Stimulated activated effector memory CD8-positive, alpha-beta T cell treated with anti-CD3 and anti-CD28 coated beads, Interleukin-12 subunit alpha, Interleukin-12 subunit beta, amount 100 ng/mL, for 72 hours (primary cell): Measurements from ENCODE around the gene BRCA2.

Experiments
- ATAC-seq: fragments of 150-1000 bp; cut with Tn5 transposase; 2 replicates; pipeline ENCODE4 v1.10.0; 2021
- DNase-seq, 2 donors: peaks; one replicate each; pipeline ENCODE4 v3.0.0; 2021 to 2022; ENCODE audit warnings: low spot score in 2 of 2
- H3K27ac Mint-ChIP-seq: one replicate; pipeline ENCODE4 v1.8.0; 2022; ENCODE audit warnings: mild to moderate bottlenecking, mixed read lengths
- H3K36me3 Mint-ChIP-seq: one replicate; pipeline ENCODE4 v1.8.0; 2022; ENCODE audit warnings: mild to moderate bottlenecking, mixed read lengths
- H3K4me1 Mint-ChIP-seq: one replicate; pipeline ENCODE4 v1.8.0; 2022; ENCODE audit warnings: mixed read lengths
- H3K4me3 Mint-ChIP-seq: one replicate; pipeline ENCODE4 v1.8.0; 2022; ENCODE audit warnings: mild to moderate bottlenecking, mixed read lengths
- H3K9me3 Mint-ChIP-seq: one replicate; pipeline ENCODE4 v1.8.0; 2022; ENCODE audit warnings: mixed read lengths

The BRCA2 gene

DNA sequence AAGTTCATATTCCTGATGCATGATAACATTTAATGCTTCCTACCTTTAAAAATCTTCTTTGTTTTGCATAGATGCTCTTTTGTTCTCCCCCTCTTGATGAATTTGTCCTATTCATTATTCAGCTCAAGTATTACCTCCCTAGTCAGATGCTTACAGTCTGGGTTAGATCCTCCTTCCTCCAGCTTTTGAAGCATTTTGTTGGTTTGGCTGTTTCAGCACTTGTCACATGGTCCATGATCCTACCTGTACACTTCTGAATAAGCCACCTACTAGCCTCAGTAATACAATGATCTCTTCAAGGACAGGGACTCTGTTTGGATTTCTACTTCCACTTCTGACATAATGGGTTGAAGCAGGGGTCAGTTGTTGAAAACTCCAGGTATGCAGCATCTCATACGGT lies 75.2 kb downstream of the BRCA2 start:
- Mint-ChIP-seq H3K4me3 (peak overlapping the region; percentile 9), H3K27ac (peak overlapping the region; percentile 17), H3K36me3 (peaks cover 6% of the 10 kb centered on the region), H3K9me3 (no peaks in the 10 kb centered on the region), H3K4me1 (peaks cover 11% of the 10 kb centered on the region)
- ATAC-seq (no peak), DNase-seq (no peak)

DNA sequence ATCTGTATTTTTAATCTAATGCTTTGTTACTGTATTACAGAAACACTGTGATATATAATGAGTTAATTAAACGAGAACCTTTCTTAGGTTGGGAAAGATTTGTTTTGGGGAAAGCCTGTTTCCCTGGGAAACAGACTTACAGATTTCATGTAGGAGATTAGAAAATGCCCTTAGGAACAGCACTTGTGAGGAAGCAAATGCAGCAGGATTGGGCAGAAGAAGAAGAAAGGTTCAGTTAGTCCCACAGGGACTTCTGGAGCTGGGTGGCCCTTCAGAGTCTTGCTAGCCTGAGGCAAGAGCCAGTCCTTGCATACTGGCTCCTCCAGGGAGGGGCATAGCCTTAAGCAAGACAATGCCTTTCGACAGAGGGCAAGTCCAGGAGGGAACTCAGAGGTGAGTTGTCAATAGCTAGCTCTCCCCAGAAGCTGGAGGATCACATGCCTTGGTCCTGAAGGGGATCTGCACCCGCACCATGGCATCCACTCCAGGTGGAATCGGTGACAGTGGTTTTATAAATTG lies 75.9 kb downstream of the BRCA2 start:
- DNase-seq (no peak), ATAC-seq (no peak)
- peak overlapping the region; percentile 17 for H3K27ac Mint-ChIP-seq
- H3K36me3 Mint-ChIP-seq, result peaks cover 11% of the 10 kb centered on the region
- no peaks in the 10 kb centered on the region for H3K9me3 Mint-ChIP-seq
- H3K4me1 Mint-ChIP-seq, result peaks cover 11% of the 10 kb centered on the region
- no peak overlapping the region for H3K4me3 Mint-ChIP-seq

DNA sequence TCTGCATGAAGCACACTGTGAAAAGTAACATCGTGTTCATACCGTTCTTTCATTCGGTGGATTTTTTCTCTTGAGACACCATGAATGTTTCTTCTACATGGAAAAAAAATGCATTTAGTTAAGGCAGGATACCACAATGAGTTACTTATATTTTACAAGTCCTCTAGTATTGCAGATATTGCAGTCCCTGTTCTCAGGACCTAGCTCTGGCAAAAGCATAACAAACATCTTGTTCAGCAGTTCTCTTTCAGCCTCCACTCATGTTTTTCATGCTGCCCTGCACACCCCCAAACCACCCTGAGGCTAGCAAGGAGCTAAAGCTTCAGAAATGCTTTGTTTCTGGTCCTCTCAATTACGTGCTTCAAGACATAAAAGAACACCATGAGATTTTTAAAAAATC lies 87.8 kb downstream of the BRCA2 start:
- ATAC-seq (no peak), DNase-seq (no peak)
- peaks cover 7% of the 10 kb centered on the region for H3K4me1 Mint-ChIP-seq
- peaks cover 89% of the 10 kb centered on the region for H3K36me3 Mint-ChIP-seq
- H3K27ac Mint-ChIP-seq, result no peak overlapping the region
- no peak overlapping the region for H3K4me3 Mint-ChIP-seq
- no peaks in the 10 kb centered on the region for H3K9me3 Mint-ChIP-seq

DNA sequence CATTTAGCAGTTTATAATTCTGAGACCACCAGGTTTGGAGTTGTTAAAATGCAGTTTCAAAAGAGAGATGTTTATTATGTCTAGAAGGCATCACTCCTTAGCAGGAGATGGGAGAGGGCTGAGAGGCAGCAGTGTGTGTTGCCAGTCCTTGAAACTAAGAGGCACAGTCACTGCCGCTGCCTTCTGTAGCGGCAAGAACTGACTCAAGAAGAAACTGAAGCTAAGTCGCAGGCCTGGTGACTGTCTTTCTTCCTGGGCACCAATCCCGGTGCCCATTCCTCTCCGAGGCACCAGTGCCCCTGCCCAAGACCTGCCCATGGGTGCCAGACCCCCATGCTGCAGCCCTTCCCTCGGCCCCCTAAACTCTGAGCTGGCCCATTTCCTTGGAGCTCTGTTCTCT lies 92.5 kb downstream of the BRCA2 start:
- Mint-ChIP-seq H3K4me1 (peaks cover 25% of the 10 kb centered on the region), H3K27ac (peak overlapping the region; percentile 69), H3K4me3 (peak overlapping the region; percentile 36), H3K9me3 (no peaks in the 10 kb centered on the region), H3K36me3 (peaks cover 62% of the 10 kb centered on the region)
- ATAC-seq (peak; percentile 78), DNase-seq (no peak)

DNA sequence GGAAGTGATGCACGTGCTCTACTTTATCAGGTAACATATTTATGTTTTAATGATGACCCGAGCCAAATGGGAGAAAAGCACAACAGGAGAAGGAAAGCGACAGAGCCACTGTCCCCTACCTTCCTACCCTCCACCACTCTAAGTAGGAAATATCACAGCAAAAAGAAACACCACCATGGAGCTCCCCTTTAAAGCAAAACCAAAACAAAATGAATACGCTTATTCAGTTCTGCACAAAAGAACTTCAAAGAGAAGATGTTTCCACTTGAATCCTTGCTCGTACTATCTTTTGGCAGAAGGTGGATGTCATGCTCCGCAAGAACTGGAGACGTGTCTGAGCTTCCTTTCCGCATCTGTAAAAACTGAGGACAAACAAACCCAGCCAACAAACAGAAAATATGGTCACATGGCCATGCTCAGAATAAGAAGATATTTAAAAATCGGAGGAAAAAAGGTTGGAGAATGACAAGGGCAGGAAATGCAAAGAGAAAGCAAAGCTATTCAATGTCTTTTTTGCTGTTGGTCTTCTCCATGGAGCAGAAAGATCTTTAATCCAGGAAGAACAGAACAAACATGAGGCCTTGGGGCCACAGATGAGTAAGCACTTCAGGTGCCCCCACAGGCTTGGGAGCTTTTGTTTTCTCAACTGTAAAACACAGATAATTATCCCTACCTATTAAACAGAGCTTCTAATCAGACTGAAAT lies 93.1 kb downstream of the BRCA2 start:
- ATAC-seq (no peak), DNase-seq (no peak)
- H3K4me1 Mint-ChIP-seq, result peaks cover 25% of the 10 kb centered on the region
- peak overlapping the region; percentile 69 for H3K27ac Mint-ChIP-seq
- peaks cover 56% of the 10 kb centered on the region for H3K36me3 Mint-ChIP-seq
- H3K9me3 Mint-ChIP-seq, result no peaks in the 10 kb centered on the region
- peak overlapping the region; percentile 36 for H3K4me3 Mint-ChIP-seq

DNA sequence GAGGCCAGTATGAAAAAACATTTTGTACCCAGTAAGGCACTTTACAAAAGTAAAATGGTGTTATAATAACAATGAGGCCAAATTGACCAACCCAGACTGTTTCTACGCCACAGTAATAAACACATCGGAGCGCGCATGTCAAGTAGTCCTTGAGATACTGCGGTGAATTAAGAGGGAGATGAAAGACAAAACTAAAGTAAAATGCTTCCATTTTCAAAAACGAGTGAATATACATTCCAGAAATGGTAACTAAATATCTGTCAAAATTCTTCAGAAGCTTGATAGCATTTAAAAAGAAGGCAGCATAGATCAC lies 93.6 kb downstream of the BRCA2 start:
- peak overlapping the region; percentile 69 for H3K27ac Mint-ChIP-seq
- H3K4me1 Mint-ChIP-seq, result peaks cover 25% of the 10 kb centered on the region
- ATAC-seq (no peak), DNase-seq (no peak)
- H3K4me3 Mint-ChIP-seq, result no peak overlapping the region
- no peaks in the 10 kb centered on the region for H3K9me3 Mint-ChIP-seq
- peaks cover 51% of the 10 kb centered on the region for H3K36me3 Mint-ChIP-seq

DNA sequence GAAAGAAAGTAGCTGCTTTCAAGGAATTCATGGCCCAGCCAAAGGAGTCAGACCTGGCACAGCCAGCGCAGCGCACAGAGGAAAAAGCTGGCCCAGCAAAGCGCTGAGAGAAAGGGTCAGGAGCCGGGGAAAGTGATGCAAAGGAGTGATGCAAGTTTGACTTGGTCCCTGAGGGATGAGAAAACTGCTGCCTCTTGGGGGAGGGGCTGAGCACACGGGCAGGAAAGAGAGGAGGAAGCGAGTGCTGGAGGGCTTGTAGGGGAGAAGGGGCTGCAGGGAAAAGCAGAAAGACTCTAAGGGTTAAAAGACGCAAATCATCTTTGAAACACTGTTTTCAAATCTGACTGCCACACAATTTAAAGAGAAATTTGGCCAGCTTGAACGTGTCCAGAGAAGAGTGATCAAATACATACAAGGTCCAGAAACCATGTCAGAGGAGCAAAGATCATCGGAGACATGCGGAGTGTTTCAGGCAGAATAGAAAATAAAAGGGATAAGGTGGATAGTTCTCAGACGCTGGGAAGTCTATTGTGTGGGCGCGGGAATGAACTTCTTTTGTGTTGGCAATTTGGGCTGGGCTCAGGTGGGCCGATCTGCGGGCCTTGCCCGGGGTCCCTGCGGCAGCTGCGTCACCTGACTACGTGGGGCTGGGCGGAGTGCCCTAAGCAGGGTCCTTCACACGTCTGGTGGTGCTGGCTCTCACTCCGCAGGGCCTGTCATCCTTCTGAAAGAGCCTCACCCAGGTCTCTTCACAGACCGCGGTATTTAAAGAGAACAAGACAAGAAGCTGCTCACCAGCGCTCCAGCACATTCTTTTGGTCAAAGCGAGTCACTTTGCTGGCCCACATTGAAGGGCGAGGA lies 94.5 kb downstream of the BRCA2 start:
- peaks cover 25% of the 10 kb centered on the region for H3K4me1 Mint-ChIP-seq
- ATAC-seq, result no peak
- H3K4me3 Mint-ChIP-seq, result no peak overlapping the region
- H3K9me3 Mint-ChIP-seq, result no peaks in the 10 kb centered on the region
- no peak overlapping the region for H3K27ac Mint-ChIP-seq
- peaks cover 43% of the 10 kb centered on the region for H3K36me3 Mint-ChIP-seq
- no peak for DNase-seq

DNA sequence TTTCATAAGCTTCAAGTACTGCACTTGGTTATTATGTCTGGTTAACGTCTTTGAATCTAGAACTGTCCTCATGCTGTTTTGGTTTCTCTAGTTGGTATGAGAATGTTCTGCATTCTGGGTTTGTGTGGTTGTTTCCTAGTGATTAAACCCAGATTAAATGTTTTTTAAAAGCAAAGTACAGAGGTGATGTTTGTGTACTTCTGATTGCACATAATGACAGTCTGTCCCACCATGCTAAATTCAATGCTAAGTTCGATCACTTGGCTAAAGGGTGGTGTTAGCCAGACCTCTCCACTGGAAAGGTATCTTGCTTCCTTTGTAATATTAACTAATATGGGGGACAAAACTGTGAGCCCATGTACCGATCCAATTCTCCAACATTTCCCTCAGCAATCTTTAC lies 98.0 kb downstream of the BRCA2 start:
- ATAC-seq (no peak), DNase-seq (no peak)
- Mint-ChIP-seq H3K36me3 (peaks cover 10% of the 10 kb centered on the region), H3K4me3 (no peak overlapping the region), H3K4me1 (peaks cover 26% of the 10 kb centered on the region), H3K27ac (no peak overlapping the region), H3K9me3 (no peaks in the 10 kb centered on the region)

DNA sequence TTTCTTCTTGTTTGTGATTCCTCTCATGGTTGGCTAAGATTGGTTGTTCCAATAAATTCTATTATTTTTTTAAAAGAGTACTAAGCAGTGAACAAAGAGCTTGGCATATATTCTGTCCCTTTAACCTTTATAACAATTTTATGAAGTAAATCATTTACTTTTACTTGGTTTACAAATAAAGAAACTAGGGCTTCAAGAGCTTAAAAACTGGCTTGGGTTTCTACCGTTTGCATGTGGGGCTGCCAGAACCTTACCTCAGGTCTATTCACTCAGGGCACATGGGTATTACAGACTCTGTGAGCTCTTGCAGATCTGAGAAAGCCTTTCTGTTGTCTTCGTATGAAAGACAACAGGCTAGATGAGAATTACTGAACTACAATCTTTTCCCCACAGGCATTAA lies 99.3 kb downstream of the BRCA2 start:
- no peaks in the 10 kb centered on the region for H3K9me3 Mint-ChIP-seq
- ATAC-seq, result no peak

DNA sequence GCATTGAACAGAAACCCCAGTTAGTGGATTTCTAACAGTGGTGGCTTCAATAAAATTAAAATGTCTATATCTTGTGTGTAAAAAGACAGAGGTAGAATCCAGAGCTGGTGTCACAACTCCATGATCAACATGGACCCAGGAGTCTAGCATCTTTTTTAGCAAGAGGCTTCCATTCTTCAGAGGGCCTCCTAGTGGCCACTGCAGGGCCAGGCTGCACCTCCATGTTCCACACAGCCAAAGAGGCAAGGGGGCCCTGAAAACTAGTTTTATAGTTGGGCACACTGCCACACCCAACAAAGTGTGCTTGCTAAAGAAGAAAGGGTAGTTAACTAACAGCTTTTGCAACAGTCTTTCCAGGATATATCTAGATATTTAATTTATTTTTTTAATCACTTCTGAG lies 99.7 kb downstream of the BRCA2 start:
- DNase-seq (no peak), ATAC-seq (peak; percentile 63)
- Mint-ChIP-seq H3K9me3 (peaks cover 2% of the 10 kb centered on the region), H3K4me3 (no peak overlapping the region), H3K27ac (no peak overlapping the region), H3K4me1 (peaks cover 13% of the 10 kb centered on the region), H3K36me3 (peaks cover 21% of the 10 kb centered on the region)

More for the DNA sequence above, 99.3 kb downstream of the BRCA2 start:
- Mint-ChIP-seq H3K4me3 (no peak overlapping the region), H3K36me3 (peaks cover 21% of the 10 kb centered on the region), H3K4me1 (peaks cover 17% of the 10 kb centered on the region), H3K27ac (no peak overlapping the region)
- no peak for DNase-seq

DNA sequence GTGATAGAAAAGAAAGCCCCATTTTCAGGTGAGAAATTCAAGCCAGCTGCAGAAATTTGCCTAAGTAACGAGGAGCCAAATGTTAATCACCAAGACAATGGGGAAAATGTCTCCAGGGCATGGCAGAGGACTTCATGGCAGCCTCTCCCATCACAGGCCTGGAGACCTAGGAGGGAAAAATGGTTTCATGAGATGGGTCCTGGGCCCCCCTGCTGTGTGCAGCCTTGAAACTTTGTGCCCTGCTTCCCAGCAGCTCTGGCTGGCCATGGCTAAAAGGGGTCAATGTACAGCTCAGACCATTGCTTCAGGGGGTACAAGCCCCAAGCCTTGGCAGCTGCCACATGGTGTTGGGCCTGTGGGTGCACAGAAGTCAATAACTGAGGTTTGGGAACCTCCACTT lies 102.7 kb downstream of the BRCA2 start:
- DNase-seq (no peak), ATAC-seq (no peak)
- peaks cover 17% of the 10 kb centered on the region for H3K4me1 Mint-ChIP-seq
- no peak overlapping the region for H3K27ac Mint-ChIP-seq
- H3K9me3 Mint-ChIP-seq, result peaks cover 3% of the 10 kb centered on the region
- peaks cover 46% of the 10 kb centered on the region for H3K36me3 Mint-ChIP-seq
- no peak overlapping the region for H3K4me3 Mint-ChIP-seq

DNA sequence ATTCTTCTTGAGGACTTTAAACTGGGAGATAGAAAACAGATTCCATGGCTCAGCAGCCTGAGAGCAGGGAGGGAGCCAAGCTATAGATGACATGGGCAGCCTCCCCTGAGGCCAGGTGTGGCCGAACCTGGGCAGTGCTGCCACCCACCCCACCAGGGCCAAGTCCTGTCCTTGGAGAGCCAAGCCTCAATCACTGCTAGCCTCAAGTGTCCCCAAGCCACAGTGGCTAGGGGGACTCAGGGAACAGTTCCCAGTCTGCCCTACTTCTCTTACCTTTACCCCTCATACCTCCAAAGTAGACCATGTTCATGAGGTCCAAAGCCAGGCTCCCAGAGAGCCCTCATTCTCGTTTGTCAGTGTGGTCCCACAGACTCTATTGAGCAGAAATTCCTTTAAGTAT lies 104.6 kb downstream of the BRCA2 start:
- no peak for DNase-seq
- Mint-ChIP-seq H3K4me1 (peaks cover 30% of the 10 kb centered on the region), H3K9me3 (peaks cover 3% of the 10 kb centered on the region), H3K4me3 (no peak overlapping the region), H3K27ac (no peak overlapping the region), H3K36me3 (peaks cover 64% of the 10 kb centered on the region)
- no peak for ATAC-seq

DNA sequence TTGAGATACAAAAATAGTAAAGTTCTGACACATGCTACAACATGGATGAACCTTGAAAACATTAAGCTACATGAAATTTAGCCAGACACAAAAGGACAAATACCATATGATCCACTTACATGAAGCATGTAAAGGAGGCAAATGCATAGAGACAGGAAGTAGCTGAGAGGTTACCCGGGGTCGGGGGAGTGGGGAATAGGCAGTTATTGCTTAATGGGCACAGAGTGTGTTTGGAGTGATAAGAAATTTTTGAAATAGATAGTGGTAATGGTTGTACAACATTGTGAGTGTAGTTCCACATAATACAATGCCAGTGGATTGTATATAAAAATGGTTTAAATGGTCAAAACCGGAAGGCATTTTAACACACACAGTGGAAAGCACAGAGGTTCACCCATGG lies 108.3 kb downstream of the BRCA2 start:
- H3K36me3 Mint-ChIP-seq, result peaks cover 87% of the 10 kb centered on the region
- no peak overlapping the region for H3K4me3 Mint-ChIP-seq
- peaks cover 3% of the 10 kb centered on the region for H3K9me3 Mint-ChIP-seq
- H3K27ac Mint-ChIP-seq, result no peak overlapping the region
- peaks cover 42% of the 10 kb centered on the region for H3K4me1 Mint-ChIP-seq
- DNase-seq (no peak), ATAC-seq (no peak)

DNA sequence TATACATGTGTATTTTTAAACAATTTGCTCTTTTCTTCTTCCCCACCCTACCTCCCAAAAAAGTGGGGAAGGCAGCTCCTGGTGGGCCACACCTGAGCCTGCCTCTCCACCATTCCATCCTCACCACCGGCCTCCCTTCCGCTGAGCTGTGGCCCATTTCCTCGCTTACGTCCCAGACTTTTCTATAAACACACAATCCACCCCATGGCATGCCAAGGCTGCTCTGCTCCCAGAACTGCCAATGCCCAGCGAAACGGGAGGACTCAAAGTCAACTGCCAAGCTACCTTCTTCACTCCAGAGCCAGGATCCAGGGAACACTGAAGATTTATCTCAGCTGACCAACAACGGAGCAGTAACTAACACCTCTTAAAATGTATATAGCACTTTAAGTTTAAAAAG lies 109.8 kb downstream of the BRCA2 start:
- Mint-ChIP-seq H3K4me3 (peak overlapping the region; percentile 99), H3K4me1 (peaks cover 51% of the 10 kb centered on the region), H3K9me3 (peaks cover under 1% of the 10 kb centered on the region), H3K36me3 (peaks cover 73% of the 10 kb centered on the region), H3K27ac (peak overlapping the region; percentile 64)
- no peak for ATAC-seq
- no peak for DNase-seq

DNA sequence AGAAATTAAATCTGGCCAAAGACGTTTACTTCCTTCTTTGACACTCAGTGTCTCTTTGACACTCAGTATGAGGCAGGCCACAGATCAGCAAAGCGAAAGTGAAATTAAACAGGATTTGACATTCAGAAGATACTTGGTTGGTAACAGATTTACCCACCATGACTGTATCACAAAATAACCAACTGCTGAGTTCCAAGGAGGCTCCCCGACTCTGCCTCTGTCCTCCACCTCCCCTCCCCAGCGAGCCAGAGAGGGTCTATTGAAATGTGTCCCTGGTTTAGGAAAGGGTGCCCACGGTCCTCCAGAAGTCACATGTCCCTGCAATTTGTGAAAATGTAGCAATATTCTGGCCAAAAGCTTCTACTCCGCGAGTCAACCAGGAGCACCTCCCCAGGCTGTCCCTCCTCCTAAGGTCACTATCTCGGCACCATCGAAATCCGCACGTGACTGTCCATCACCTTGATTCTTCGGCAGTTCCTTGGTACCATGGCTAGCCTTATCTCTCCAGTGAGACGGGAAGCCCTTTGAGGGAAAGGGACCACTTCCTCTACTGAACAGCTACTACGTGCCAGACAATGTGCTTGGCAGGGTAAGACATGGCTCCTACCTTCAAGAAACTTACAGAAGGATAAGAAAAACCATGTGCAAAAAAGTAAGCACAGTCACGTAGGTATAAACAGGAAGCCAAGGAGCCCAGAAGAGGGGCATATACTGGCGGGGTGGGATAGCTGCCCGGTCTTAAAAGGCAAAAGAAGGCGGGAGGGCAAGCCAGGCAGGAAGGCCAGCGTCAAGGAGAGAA lies 111.1 kb downstream of the BRCA2 start:
- Mint-ChIP-seq H3K4me1 (peaks cover 54% of the 10 kb centered on the region), H3K27ac (peak overlapping the region; percentile 98), H3K9me3 (no peaks in the 10 kb centered on the region), H3K36me3 (peaks cover 60% of the 10 kb centered on the region), H3K4me3 (peak overlapping the region; percentile 99)
- DNase-seq, result peak in 1 of 2 donors; percentile 70
- peak; percentile 74 for ATAC-seq
